Small intestine (tissue), 7 donors: ENCODE results near the gene C6orf89. TPM values are rescaled to one million over a fixed set of nuclear protein-coding genes. Genes with fewer than 3 reads are reported as not detected.
A peak's percentile ranks its signal among the peaks of the same experiment; 100 is the strongest.

Source experiments
- DNase-seq, 2 donors: peaks; one replicate each; pipeline versions ENCODE4 v3.0.0 to v3.0.0-alpha.2; 2013
- FAIRE-seq: peaks from 2 replicates; lab custom pipeline; 2012; peaks lifted over from hg19 to GRCh38; lab: Jason Lieb, UNC
- H3K27ac ChIP-seq, 3 donors: one replicate each; pipeline ENCODE4 v1.5.1; 2013; ENCODE audit warnings: low read length in 2 of 3, mild to moderate bottlenecking in 2 of 3, control low read depth in 1 of 3, inconsistent platforms in 1 of 3, low read depth in 1 of 3, moderate library complexity in 1 of 3
- H3K27me3 ChIP-seq, 3 donors: one replicate each; pipeline ENCODE4 v1.6.1; 2013; ENCODE audit warnings: low read length in 3 of 3, inconsistent platforms in 1 of 3; ENCODE audit not compliant: control insufficient read depth in 3 of 3, insufficient read depth in 3 of 3
- H3K36me3 ChIP-seq, 3 donors: one replicate each; pipeline ENCODE4 v1.6.1; 2013; ENCODE audit warnings: low read length in 3 of 3, inconsistent platforms in 1 of 3, low read depth in 1 of 3, mild to moderate bottlenecking in 1 of 3, moderate library complexity in 1 of 3; ENCODE audit not compliant: control insufficient read depth in 3 of 3, insufficient read depth in 2 of 3
- H3K4me1 ChIP-seq, 3 donors: one replicate each; pipeline ENCODE4 v1.6.1; 2013; ENCODE audit warnings: low read length in 2 of 3, inconsistent platforms in 1 of 3, low read depth in 1 of 3, mild to moderate bottlenecking in 1 of 3, moderate library complexity in 1 of 3; ENCODE audit not compliant: control insufficient read depth in 3 of 3, insufficient read depth in 2 of 3
- H3K4me3 ChIP-seq, 3 donors: one replicate each; pipeline ENCODE4 v1.5.1; 2013; ENCODE audit warnings: low read length in 3 of 3, control low read depth in 1 of 3, inconsistent platforms in 1 of 3, low read depth in 1 of 3, mild to moderate bottlenecking in 1 of 3, moderate library complexity in 1 of 3
- H3K9me3 ChIP-seq, 2 donors: one replicate each; pipeline ENCODE4 v1.6.1; 2013; ENCODE audit warnings: low read depth in 1 of 2, low read length in 1 of 2; ENCODE audit not compliant: control insufficient read depth in 2 of 2, insufficient read depth in 1 of 2
- whole genome bisulfite sequencing, 3 donors: extraction: QIAGEN DNeasy Blood & Tissue Kit; methylation state at CpG; one replicate each; pipeline ENCODE4 v1.1.7; 2013; 5-methylcytosine and 5-hydroxymethylcytosine counted together
- polyA plus RNA-seq, 4 donors: library from polyadenylated mRNA; stranded (reverse) in 3 of 4; unstranded in 1 of 4; fragments of 200-250 nt in 3 of 4; fragments of 120-200 nt in 1 of 4; gene quantifications; one replicate each; pipeline versions ENCODE4 v1.2.1 to v1.2.3, GENCODE V29; 2013
- donor health status: healthy with polysubstance abuse.
- donor health status: control.
- donor health status: control.
- donor health status: Bipolar disorder and iron deficiency.
- donor health status: healthy.

The C6orf89 gene
- polyA plus RNA-seq, 4 donors: 6.5 to 38.7 (median 18.8) TPM

DNA sequence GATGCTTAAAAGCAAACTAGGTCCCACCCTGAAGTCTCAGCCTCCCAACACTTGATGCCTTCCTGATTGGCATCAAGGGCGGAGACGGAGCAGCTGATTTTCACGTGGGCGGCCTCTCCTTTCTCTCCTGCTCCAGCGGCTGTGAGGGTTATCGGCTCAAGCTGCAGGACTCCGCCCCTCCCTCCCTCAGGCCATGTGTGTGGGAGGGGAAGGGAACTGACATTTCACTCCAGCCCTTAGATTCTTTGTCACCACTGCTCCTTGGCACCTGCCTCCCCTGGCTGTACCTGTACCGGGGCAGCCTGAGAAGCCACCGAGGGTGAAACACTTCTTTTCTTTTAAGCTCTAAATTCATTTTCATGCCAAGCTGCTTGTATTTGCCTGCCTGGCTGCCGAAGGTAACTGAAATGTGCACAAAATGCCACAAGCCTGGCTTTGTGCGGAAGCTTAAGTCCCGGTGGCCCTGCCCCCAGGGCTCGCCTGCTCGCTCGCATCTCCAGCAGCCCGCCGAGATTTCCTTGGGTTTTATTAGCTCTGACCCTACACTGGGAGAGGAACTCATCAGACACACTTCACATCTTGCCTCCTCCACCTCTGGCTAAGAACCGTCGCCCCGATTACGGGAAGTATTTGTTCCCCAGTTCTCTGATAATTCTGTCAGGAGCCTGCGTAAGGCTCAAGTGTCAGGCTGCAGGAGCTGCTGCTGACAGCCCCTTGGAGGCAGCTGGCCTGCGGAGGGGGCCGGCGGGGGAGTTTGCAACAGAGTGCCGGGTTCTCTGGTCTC lies 36.9 kb upstream of the C6orf89 start:
- DNase-seq (peak; percentile 88 to 92), FAIRE-seq (no peak)
- 8 to 34% (median 32%) methylated on average over 26 of the region's 26 CpGs for WGBS, 3 donors
- peak overlapping the region in 2 of 3 donors; percentile 6 to 16 for H3K4me3 ChIP-seq
- H3K36me3 ChIP-seq: peaks cover 0 to 7% (median 0%) of the 10 kb centered on the region in 3 donors
- peaks cover 0 to 6% (median 0%) of the 10 kb centered on the region in 3 donors for H3K27me3 ChIP-seq
- peaks cover 0 to 24% (median 0%) of the 10 kb centered on the region in 3 donors for H3K4me1 ChIP-seq
- peaks cover 0 to 3% of the 10 kb centered on the region in 2 donors for H3K9me3 ChIP-seq
- peak overlapping the region in 2 of 3 donors; percentile 8 to 46 for H3K27ac ChIP-seq

DNA sequence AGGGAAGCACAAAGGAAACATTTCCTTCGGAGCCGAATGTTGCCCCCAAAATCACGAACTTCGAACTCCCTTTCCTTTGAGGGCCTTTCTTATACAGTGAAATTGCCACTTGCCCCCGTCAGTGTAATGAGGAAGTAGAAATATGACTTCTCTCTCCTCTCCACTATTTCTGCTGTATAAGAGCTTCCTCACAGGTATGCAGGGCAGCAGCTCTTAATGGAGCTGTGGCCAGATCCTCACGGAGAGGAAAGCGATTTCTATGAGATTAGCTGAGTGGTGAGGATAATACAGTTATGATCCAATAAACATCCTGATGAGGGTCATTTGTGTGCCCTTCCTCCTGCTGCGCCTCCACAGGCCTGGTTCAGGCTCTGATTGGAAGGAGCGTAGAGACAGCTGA lies 35.7 kb upstream of the C6orf89 start:
- Histone ChIP-seq H3K9me3 (peaks cover 0 to 3% of the 10 kb centered on the region in 2 donors), H3K27ac (no peak overlapping the region), H3K36me3 (peaks cover 0 to 7% (median under 1%) of the 10 kb centered on the region in 3 donors), H3K27me3 (peaks cover 0 to 6% (median 0%) of the 10 kb centered on the region in 3 donors), H3K4me3 (no peak overlapping the region), H3K4me1 (peaks cover 0 to 24% (median 0%) of the 10 kb centered on the region in 3 donors)
- WGBS, 3 donors: 82 to 89% (median 85%) methylated on average over 9 of the region's 9 CpGs
- no peak for FAIRE-seq
- DNase-seq: no peak

DNA sequence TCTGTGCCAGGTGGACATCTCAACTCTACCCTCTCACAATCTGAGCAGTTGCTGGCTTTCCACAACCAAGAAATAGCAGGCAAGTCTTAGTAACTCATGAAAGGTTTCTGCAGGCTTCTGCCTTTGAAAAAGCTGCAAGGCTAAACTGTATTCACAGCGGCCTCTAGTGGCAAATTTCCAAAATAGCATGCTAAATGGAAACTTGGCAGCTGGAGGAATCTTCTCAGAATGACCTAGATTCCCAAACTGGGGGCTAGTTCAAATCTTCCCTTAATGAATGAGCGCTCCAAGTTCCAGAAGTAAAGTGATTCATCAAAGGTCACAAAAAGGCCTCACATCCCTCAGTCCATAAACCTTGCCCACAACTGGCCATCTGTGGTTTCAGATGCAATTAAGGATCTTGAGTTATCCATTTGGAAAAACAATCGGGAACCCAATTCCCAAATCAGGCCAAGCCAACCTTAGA lies 34.6 kb upstream of the C6orf89 start:
- H3K4me1 ChIP-seq: peaks cover 0 to 24% (median 0%) of the 10 kb centered on the region in 3 donors
- H3K36me3 ChIP-seq: peaks cover 0 to 14% (median 3%) of the 10 kb centered on the region in 3 donors
- no peaks in the 10 kb centered on the region for H3K27me3 ChIP-seq
- H3K4me3 ChIP-seq: no peak overlapping the region
- no peak for FAIRE-seq
- H3K27ac ChIP-seq: no peak overlapping the region
- 33 to 44% (median 39%) methylated on average over 3 of the region's 3 CpGs for WGBS, 3 donors
- peaks cover 0 to 3% of the 10 kb centered on the region in 2 donors for H3K9me3 ChIP-seq
- peak; percentile 74 to 77 for DNase-seq

DNA sequence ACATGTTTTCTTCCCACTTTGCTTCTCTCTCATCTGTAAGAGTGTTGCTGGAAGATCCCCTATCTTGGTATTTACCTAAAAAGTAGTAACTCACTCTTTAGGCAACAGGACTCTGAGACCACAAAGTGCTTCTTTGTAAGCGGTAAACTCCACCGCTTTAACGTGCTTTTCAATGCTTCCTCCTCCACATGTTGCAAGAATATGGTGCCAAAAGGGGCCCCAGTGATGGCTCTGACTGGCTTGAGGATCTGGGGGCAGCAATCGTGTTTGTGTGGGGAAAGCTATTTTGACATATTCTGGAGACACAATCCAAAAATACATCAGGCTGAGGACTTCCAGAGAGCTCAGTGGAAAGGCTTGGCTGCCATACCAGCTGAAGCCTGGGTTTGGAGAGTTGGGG lies 34.1 kb upstream of the C6orf89 start:
- no peak overlapping the region for H3K4me3 ChIP-seq
- H3K27ac ChIP-seq: no peak overlapping the region
- FAIRE-seq: no peak
- H3K4me1 ChIP-seq: peaks cover 0 to 24% (median 0%) of the 10 kb centered on the region in 3 donors
- DNase-seq: no peak
- H3K27me3 ChIP-seq: no peaks in the 10 kb centered on the region
- WGBS, 3 donors: 68 to 78% (median 69%) methylated on average over 4 of the region's 4 CpGs
- peaks cover 0 to 17% (median 3%) of the 10 kb centered on the region in 3 donors for H3K36me3 ChIP-seq
- H3K9me3 ChIP-seq: peaks cover 0 to 3% of the 10 kb centered on the region in 2 donors

GRCh38 chr6:36852481-36853147 lies 33.1 kb upstream of the C6orf89 start:
- peak overlapping the region in 1 of 3 donors; percentile 18 for H3K27ac ChIP-seq
- H3K27me3 ChIP-seq: no peaks in the 10 kb centered on the region
- peaks cover 0 to 3% of the 10 kb centered on the region in 2 donors for H3K9me3 ChIP-seq
- peaks cover 0 to 23% (median 3%) of the 10 kb centered on the region in 3 donors for H3K36me3 ChIP-seq
- peaks cover 0 to 24% (median 0%) of the 10 kb centered on the region in 3 donors for H3K4me1 ChIP-seq
- FAIRE-seq: no peak
- H3K4me3 ChIP-seq: no peak overlapping the region
- WGBS, 3 donors: 44 to 70% (median 62%) methylated on average over 4 of the region's 4 CpGs
- no peak for DNase-seq

DNA sequence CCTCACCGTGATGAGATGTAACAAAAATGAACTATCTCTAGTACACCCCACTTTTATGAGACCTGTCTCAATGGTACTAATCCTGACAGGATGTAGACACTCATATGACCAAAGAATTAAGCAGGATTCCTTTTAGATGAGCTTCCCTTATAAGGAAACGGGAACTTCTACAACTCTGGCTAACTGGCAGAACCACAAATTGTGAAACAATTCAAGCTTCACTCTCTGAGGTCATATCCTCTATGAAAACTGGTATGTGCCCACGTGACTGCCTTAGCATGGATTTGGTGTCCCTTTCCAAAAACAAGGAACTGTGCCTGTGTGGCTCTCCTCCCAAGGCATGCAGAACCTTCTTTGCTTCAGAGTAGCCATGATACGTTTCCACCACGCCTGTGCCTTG lies 32.4 kb upstream of the C6orf89 start:
- no peak for FAIRE-seq
- Histone ChIP-seq H3K27me3 (no peaks in the 10 kb centered on the region), H3K36me3 (peaks cover 0 to 27% (median 3%) of the 10 kb centered on the region in 3 donors), H3K4me1 (peaks cover 0 to 20% (median 0%) of the 10 kb centered on the region in 3 donors), H3K9me3 (peaks cover 0 to 3% of the 10 kb centered on the region in 2 donors), H3K27ac (peak overlapping the region in 1 of 3 donors; percentile 18), H3K4me3 (no peak overlapping the region)
- whole genome bisulfite sequencing, 3 donors: 73 to 88% (median 82%) methylated on average over 5 of the region's 5 CpGs
- no peak for DNase-seq

GRCh38 chr6:36855750-36856149 lies 30.0 kb upstream of the C6orf89 start:
- Histone ChIP-seq H3K9me3 (peaks cover 0 to 3% of the 10 kb centered on the region in 2 donors), H3K4me3 (no peak overlapping the region), H3K36me3 (peaks cover 0 to 37% (median 3%) of the 10 kb centered on the region in 3 donors), H3K4me1 (peaks cover 0 to 7% (median 0%) of the 10 kb centered on the region in 3 donors), H3K27me3 (no peaks in the 10 kb centered on the region), H3K27ac (no peak overlapping the region)
- FAIRE-seq (no peak), DNase-seq (no peak)
- 92 to 95% (median 93%) methylated on average over 10 of the region's 10 CpGs for WGBS, 3 donors

GRCh38 chr6:36856277-36856676 lies 29.5 kb upstream of the C6orf89 start:
- Histone ChIP-seq H3K4me3 (no peak overlapping the region), H3K36me3 (peaks cover 0 to 38% (median 3%) of the 10 kb centered on the region in 3 donors), H3K27ac (no peak overlapping the region), H3K4me1 (peaks cover 0 to 7% (median 0%) of the 10 kb centered on the region in 3 donors), H3K9me3 (no peaks in the 10 kb centered on the region), H3K27me3 (no peaks in the 10 kb centered on the region)
- 74 to 87% (median 77%) methylated on average over 8 of the region's 8 CpGs for WGBS, 3 donors
- no peak for FAIRE-seq
- no peak for DNase-seq
